Measurements from ENCODE around the gene GUCY1A2.

Gene GUCY1A2

GRCh38 chr11:106879832-106880546 lies 138.3 kb downstream of the GUCY1A2 start:
- Histone ChIP-seq H3K4me1 (ENCODE audit: insufficient read depth, low read length) (no peaks in the 10 kb centered on the region), H3K9ac (ENCODE audit: low read depth, low read length) (no peak overlapping the region), H3K9me3 (ENCODE audit: insufficient read depth, low read length, severe bottlenecking) (no peaks in the 10 kb centered on the region), H3K4me3 (ENCODE audit: low read depth in 1 of 2, low read length in 2 of 2) (no peak overlapping the region), H2AFZ (ENCODE audit: low read depth, low read length) (no peak overlapping the region), H3K36me3 (ENCODE audit: insufficient read depth, low read length) (no peaks in the 10 kb centered on the region), H3K27me3 (ENCODE audit: insufficient read depth, low read length, poor library complexity) (no peaks in the 10 kb centered on the region), H3K27ac (ENCODE audit: low read length) (no peak overlapping the region), H3K4me2 (ENCODE audit: insufficient read depth, low read length) (no peak overlapping the region), H3K79me2 (ENCODE audit: insufficient read depth, low read length) (no peaks in the 10 kb centered on the region), H4K20me1 (ENCODE audit: insufficient read depth, low read length) (no peaks in the 10 kb centered on the region)
- TF ChIP-seq, protein P1, sequence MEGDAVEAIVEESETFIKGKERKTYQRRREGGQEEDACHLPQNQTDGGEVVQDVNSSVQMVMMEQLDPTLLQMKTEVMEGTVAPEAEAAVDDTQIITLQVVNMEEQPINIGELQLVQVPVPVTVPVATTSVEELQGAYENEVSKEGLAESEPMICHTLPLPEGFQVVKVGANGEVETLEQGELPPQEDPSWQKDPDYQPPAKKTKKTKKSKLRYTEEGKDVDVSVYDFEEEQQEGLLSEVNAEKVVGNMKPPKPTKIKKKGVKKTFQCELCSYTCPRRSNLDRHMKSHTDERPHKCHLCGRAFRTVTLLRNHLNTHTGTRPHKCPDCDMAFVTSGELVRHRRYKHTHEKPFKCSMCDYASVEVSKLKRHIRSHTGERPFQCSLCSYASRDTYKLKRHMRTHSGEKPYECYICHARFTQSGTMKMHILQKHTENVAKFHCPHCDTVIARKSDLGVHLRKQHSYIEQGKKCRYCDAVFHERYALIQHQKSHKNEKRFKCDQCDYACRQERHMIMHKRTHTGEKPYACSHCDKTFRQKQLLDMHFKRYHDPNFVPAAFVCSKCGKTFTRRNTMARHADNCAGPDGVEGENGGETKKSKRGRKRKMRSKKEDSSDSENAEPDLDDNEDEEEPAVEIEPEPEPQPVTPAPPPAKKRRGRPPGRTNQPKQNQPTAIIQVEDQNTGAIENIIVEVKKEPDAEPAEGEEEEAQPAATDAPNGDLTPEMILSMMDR (IDR thresholded peaks at IDR 0.05; ENCODE audit: borderline replicate concordance, extremely low read depth, low read length, poor library complexity, severe bottlenecking) = no peak
- no peak for TF ChIP-seq EZH2 (IDR thresholded peaks at IDR 0.05; ENCODE audit: borderline replicate concordance, low read depth, low read length, severe bottlenecking)
- DNase-seq (no peak), ATAC-seq (ENCODE audit: insufficient read depth, low read depth) (no peak)

DNA sequence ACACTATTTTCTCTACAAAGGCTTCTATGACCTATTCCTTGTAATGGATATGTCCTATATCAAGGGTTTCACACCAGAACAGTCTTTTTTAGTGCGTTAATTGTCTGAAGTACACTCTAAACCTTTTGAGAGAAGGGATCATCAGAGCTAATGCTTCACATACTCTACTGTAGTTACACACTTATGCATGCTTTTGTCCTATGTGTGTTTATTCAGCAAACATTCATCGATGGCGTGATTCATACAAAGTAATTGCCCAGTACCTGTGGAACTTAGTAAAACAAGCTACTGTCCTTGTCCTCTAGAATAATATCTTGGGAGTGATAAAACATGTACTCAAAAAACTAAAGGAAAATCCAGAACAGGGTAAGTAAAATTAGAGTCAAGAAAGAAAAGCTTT lies 139.2 kb downstream of the GUCY1A2 start:
- ATAC-seq (ENCODE audit: insufficient read depth, low read depth) = no peak
- Histone ChIP-seq H3K79me2 (ENCODE audit: insufficient read depth, low read length) (no peaks in the 10 kb centered on the region), H3K27ac (ENCODE audit: low read length) (no peak overlapping the region), H3K27me3 (ENCODE audit: insufficient read depth, low read length, poor library complexity) (no peaks in the 10 kb centered on the region), H3K36me3 (ENCODE audit: insufficient read depth, low read length) (no peaks in the 10 kb centered on the region), H3K9me3 (ENCODE audit: insufficient read depth, low read length, severe bottlenecking) (no peaks in the 10 kb centered on the region), H3K4me2 (ENCODE audit: insufficient read depth, low read length) (no peak overlapping the region), H4K20me1 (ENCODE audit: insufficient read depth, low read length) (no peaks in the 10 kb centered on the region), H3K4me3 (ENCODE audit: low read depth in 1 of 2, low read length in 2 of 2) (no peak overlapping the region), H3K9ac (ENCODE audit: low read depth, low read length) (no peak overlapping the region), H2AFZ (ENCODE audit: low read depth, low read length) (no peak overlapping the region), H3K4me1 (ENCODE audit: insufficient read depth, low read length) (no peaks in the 10 kb centered on the region)
- TF ChIP-seq, protein P1 (IDR thresholded peaks at IDR 0.05; ENCODE audit: borderline replicate concordance, extremely low read depth, low read length, poor library complexity, severe bottlenecking) = no peak
- no peak for TF ChIP-seq EZH2 (IDR thresholded peaks at IDR 0.05; ENCODE audit: borderline replicate concordance, low read depth, low read length, severe bottlenecking)
- no peak for DNase-seq

- no peaks in the 10 kb centered on the region for H3K27me3 ChIP-seq (ENCODE audit: insufficient read depth, low read length, poor library complexity)
- no peaks in the 10 kb centered on the region for H4K20me1 ChIP-seq (ENCODE audit: insufficient read depth, low read length)
- H3K4me3 ChIP-seq (ENCODE audit: low read depth in 1 of 2, low read length in 2 of 2) = no peak overlapping the region
- no peaks in the 10 kb centered on the region for H3K9me3 ChIP-seq (ENCODE audit: insufficient read depth, low read length, severe bottlenecking)
- no peak for ATAC-seq (ENCODE audit: insufficient read depth, low read depth)
- H2AFZ ChIP-seq (ENCODE audit: low read depth, low read length) = peak overlapping the region; percentile 59; the same call in 1 of the 2 replicates
- H3K79me2 ChIP-seq (ENCODE audit: insufficient read depth, low read length) = no peaks in the 10 kb centered on the region
- H3K36me3 ChIP-seq (ENCODE audit: insufficient read depth, low read length) = no peaks in the 10 kb centered on the region
- H3K4me2 ChIP-seq (ENCODE audit: insufficient read depth, low read length) = no peak overlapping the region
- H3K27ac ChIP-seq (ENCODE audit: low read length) = no peak overlapping the region
- H3K4me1 ChIP-seq (ENCODE audit: insufficient read depth, low read length) = no peaks in the 10 kb centered on the region
- DNase-seq = no peak
- TF ChIP-seq, protein P1 (IDR thresholded peaks at IDR 0.05; ENCODE audit: borderline replicate concordance, extremely low read depth, low read length, poor library complexity, severe bottlenecking) = no peak
- H3K9ac ChIP-seq (ENCODE audit: low read depth, low read length) = no peak overlapping the region
Observed at GRCh38 chr11:106875013-106875412, 143.3 kb downstream of the GUCY1A2 start.

Data from DND-41 (cell line).